HG03097 (cell line): ENCODE data around the gene GAB2.
"Not testable (repeated sequence)": the region's sequence is repeated elsewhere in the genome, so short reads cannot be mapped to it uniquely, and the experiment has no call there.

Experiments used
- ATAC-seq: cut with Tn5 transposase; IDR thresholded peaks from one replicate; pipeline ENCODE4 v1.9.1; 2021; ENCODE audit not compliant: unreplicated experiment, low FRiP score

Gene GAB2

GRCh38 chr11:78417175-78417887 lies at the start of gene GAB2:
TSS of gene GAB2 (minus strand) at chr11:78417820. CDS start at chr11:78417720, 100 bp downstream.
- no peak for ATAC-seq

- ATAC-seq: no peak
Observed at GRCh38 chr11:78467370-78467769, 49.8 kb upstream of the GAB2 start.

GRCh38 chr11:78465169-78465942 lies 47.7 kb upstream of the GAB2 start:
- ATAC-seq: peak; percentile 99

GRCh38 chr11:78464787-78465168 lies 47.2 kb upstream of the GAB2 start:
- not testable (repeated sequence) for ATAC-seq

- ATAC-seq: no peak
Observed at GRCh38 chr11:78460471-78460870, 42.9 kb upstream of the GAB2 start.

- no peak for ATAC-seq
Observed at GRCh38 chr11:78459738-78460137, 42.1 kb upstream of the GAB2 start.

GRCh38 chr11:78457448-78457847 lies 39.8 kb upstream of the GAB2 start:
- no peak for ATAC-seq

- ATAC-seq: no peak
Observed at GRCh38 chr11:78453140-78453935, 35.7 kb upstream of the GAB2 start.

- no peak for ATAC-seq
Observed at GRCh38 chr11:78451371-78452150, 33.9 kb upstream of the GAB2 start.

GRCh38 chr11:78450866-78451265 lies 33.2 kb upstream of the GAB2 start:
- no peak for ATAC-seq

- ATAC-seq: no peak
Observed at GRCh38 chr11:78449866-78450265, 32.2 kb upstream of the GAB2 start.

- ATAC-seq: no peak
Observed at GRCh38 chr11:78446210-78446609, 28.6 kb upstream of the GAB2 start.

GRCh38 chr11:78444726-78445125 lies 27.1 kb upstream of the GAB2 start:
- no peak for ATAC-seq

GRCh38 chr11:78441956-78442355 lies 24.3 kb upstream of the GAB2 start:
- ATAC-seq: no peak

GRCh38 chr11:78438298-78438975 lies 20.8 kb upstream of the GAB2 start:
- no peak for ATAC-seq

- no peak for ATAC-seq
Observed at GRCh38 chr11:78432956-78433355, 15.3 kb upstream of the GAB2 start.

GRCh38 chr11:78432058-78432515 lies 14.5 kb upstream of the GAB2 start:
- no peak for ATAC-seq

- ATAC-seq: no peak
Observed at GRCh38 chr11:78429660-78430059, 12.0 kb upstream of the GAB2 start.

GRCh38 chr11:78429209-78429608 lies 11.6 kb upstream of the GAB2 start:
- ATAC-seq: no peak

- no peak for ATAC-seq
Observed at GRCh38 chr11:78428773-78429172, 11.2 kb upstream of the GAB2 start.
